GM13977 (cell line): Measurements from ENCODE around the gene KCNQ5.

Experiments
- DNase-seq: peaks from one replicate; pipeline ENCODE4 v3.0.0; 2012; ENCODE audit warnings: low spot score
- CTCF ChIP-seq: IDR thresholded peaks from 2 replicates; pipeline ENCODE4 v1.5.1; 2012; ENCODE audit warnings: mild to moderate bottlenecking, control low read depth; ENCODE audit not compliant: insufficient read depth; ENCODE audit errors: extremely low read depth, missing control alignments
- in situ Hi-C: fragments of 300-500 bp; cut with MboI; formaldehyde crosslinking; loops from one replicate; pipeline ENCODE4 v1.12.0; 2022; ENCODE audit warnings: low sequenced_read_pairs, low pct_unique_long_range_greater_than_20kb, mixed read lengths, inconsistent platforms; ENCODE audit not compliant: unreplicated experiment

KCNQ5 gene

GRCh38 chr6:72828904-72829303 is 207.0 kb downstream of the KCNQ5 start:
- in situ Hi-C loops, result no loop called here
- no peak for TF ChIP-seq CTCF
- DNase-seq, result no peak

GRCh38 chr6:72832271-72832670 is 210.4 kb downstream of the KCNQ5 start:
- in situ Hi-C loops, result no loop called here
- no peak for TF ChIP-seq CTCF
- DNase-seq, result no peak

GRCh38 chr6:72835749-72836148 is 213.9 kb downstream of the KCNQ5 start:
- no peak for TF ChIP-seq CTCF
- no peak for DNase-seq
- in situ Hi-C loops, result no loop called here

- DNase-seq, result no peak
- in situ Hi-C loops, result no loop called here
- TF ChIP-seq CTCF, result no peak
Measured at GRCh38 chr6:72836971-72837370, 215.1 kb downstream of the KCNQ5 start.

- TF ChIP-seq CTCF, result no peak
- in situ Hi-C loops, result no loop called here
- no peak for DNase-seq
Measured at GRCh38 chr6:72841195-72841594, 219.3 kb downstream of the KCNQ5 start.

GRCh38 chr6:72842140-72842539 is 220.3 kb downstream of the KCNQ5 start:
- in situ Hi-C loops, result no loop called here
- TF ChIP-seq CTCF, result no peak
- DNase-seq, result no peak

- in situ Hi-C loops, result no loop called here
- DNase-seq, result no peak
- TF ChIP-seq CTCF, result no peak
Measured at GRCh38 chr6:72844614-72845013, 222.8 kb downstream of the KCNQ5 start.
